IMR-90 (cell line): ENCODE results near the gene CDR2L. TPM values are rescaled to one million over a fixed set of nuclear protein-coding genes. Genes with fewer than 3 reads are reported as not detected.

Source experiments
- ATAC-seq: fragments of 200-7000 bp; cut with Tn5 transposase; 2 replicates; pipeline ENCODE4 v1.9.1; 2020; ENCODE audit warnings: low read depth, mild to moderate bottlenecking, moderate library complexity
- BruUV-seq: library from RNA; stranded (reverse); fragments of 400-500 nt; replicated peaks from 2 replicates; lab custom pipeline; 2021; lab: Mats Ljungman, UMichigan
- CTCF ChIA-PET: fragments of 300-600 bp; formaldehyde crosslinking; extraction: SDS; loops from one replicate; lab custom pipeline; 2021; ENCODE audit warnings: antibody characterized with exemption; lab: Yijun Ruan, JAX
- POLR2A ChIA-PET: fragments of 300-600 bp; sonication (Branson Sonifier 250); formaldehyde crosslinking; loops from one replicate; lab custom pipeline; 2022; ENCODE audit warnings: antibody characterized with exemption; ENCODE audit not compliant: unreplicated experiment; lab: Charles Lee
- DNase-seq: peaks from one replicate; pipeline ENCODE4 v3.0.0; 2013
- H2AFZ ChIP-seq: replicated peaks from 2 replicates; pipeline ENCODE3; 2013; ENCODE audit warnings: low read length, mild to moderate bottlenecking; ENCODE audit not compliant: poor library complexity
- H2AK5ac ChIP-seq: 2 replicates; pipeline ENCODE4 v1.6.1; 2013; ENCODE audit warnings: low read depth, low read length, inconsistent platforms
- H2AK9ac ChIP-seq: replicated peaks from 2 replicates; pipeline ENCODE3; 2013; ENCODE audit warnings: mild to moderate bottlenecking, low read depth, low read length, moderate library complexity; ENCODE audit not compliant: poor library complexity
- H2BK120ac ChIP-seq: 2 replicates; pipeline ENCODE4 v1.6.1; 2013; ENCODE audit warnings: low read depth, low read length, inconsistent platforms
- H2BK15ac ChIP-seq: 3 replicates; pipeline ENCODE4 v1.6.1; 2013; ENCODE audit warnings: low read depth, low read length, inconsistent platforms
- H2BK20ac ChIP-seq: 2 replicates; pipeline ENCODE4 v1.6.1; 2013; ENCODE audit warnings: low read depth, mild to moderate bottlenecking, inconsistent platforms, low read length, moderate library complexity
- H2BK5ac ChIP-seq: 2 replicates; pipeline ENCODE4 v1.6.1; 2013; ENCODE audit warnings: mild to moderate bottlenecking, low read depth, low read length, inconsistent platforms; ENCODE audit not compliant: poor library complexity, severe bottlenecking
- H3K14ac ChIP-seq: replicated peaks from 2 replicates; pipeline ENCODE4 v1.6.1; 2013; ENCODE audit warnings: low read depth, low read length, inconsistent platforms
- H3K18ac ChIP-seq: 2 replicates; pipeline ENCODE4 v1.6.1; 2013; ENCODE audit warnings: low read depth, low read length, control low read depth
- H3K23ac ChIP-seq: 2 replicates; pipeline ENCODE4 v1.6.1; 2013; ENCODE audit warnings: low read depth, low read length, inconsistent platforms
- H3K27ac ChIP-seq: 2 replicates; pipeline ENCODE4 v1.5.1; 2013; ENCODE audit warnings: mild to moderate bottlenecking, control low read depth, low read length; ENCODE audit not compliant: insufficient read depth
- H3K27me3 ChIP-seq: 2 replicates; pipeline ENCODE4 v1.6.1; 2013; ENCODE audit warnings: low read length; ENCODE audit not compliant: control insufficient read depth, insufficient read depth
- H3K36me3 ChIP-seq: 2 replicates; pipeline ENCODE4 v1.6.1; 2013; ENCODE audit warnings: low read length, mixed read lengths; ENCODE audit not compliant: control insufficient read depth, insufficient read depth
- H3K4ac ChIP-seq: 2 replicates; pipeline ENCODE4 v1.6.1; 2013; ENCODE audit warnings: low read depth, low read length, inconsistent platforms
- H3K4me1 ChIP-seq: 2 replicates; pipeline ENCODE4 v1.6.1; 2013; ENCODE audit warnings: low read length, mixed read lengths; ENCODE audit not compliant: control insufficient read depth, insufficient read depth
- H3K4me2 ChIP-seq: 2 replicates; pipeline ENCODE4 v1.6.1; 2013; ENCODE audit warnings: low read depth, mild to moderate bottlenecking, control low read depth, low read length, moderate library complexity
- H3K4me3 ChIP-seq: 2 replicates; pipeline ENCODE4 v1.5.1; 2013; ENCODE audit warnings: low read depth, mild to moderate bottlenecking, control low read depth, low read length, moderate library complexity; ENCODE audit not compliant: insufficient read depth
- H3K56ac ChIP-seq: 2 replicates; pipeline ENCODE4 v1.6.1; 2013; ENCODE audit warnings: low read length, inconsistent platforms; ENCODE audit not compliant: insufficient read depth; ENCODE audit errors: extremely low read depth
- H3K79me1 ChIP-seq, 2 experiments: 2 replicates each; pipeline ENCODE4 v1.6.1; 2013; ENCODE audit warnings: low read length in 2 of 2, inconsistent platforms in 1 of 2, low read depth in 1 of 2
- H3K9ac ChIP-seq: 2 replicates; pipeline ENCODE4 v1.6.1; 2013; ENCODE audit warnings: low read depth, low read length, control low read depth
- H3K9me1 ChIP-seq: 2 replicates; pipeline ENCODE4 v1.6.1; 2013; ENCODE audit warnings: low read length, inconsistent platforms; ENCODE audit not compliant: insufficient read depth
- H3K9me3 ChIP-seq: 2 replicates; pipeline ENCODE4 v1.6.1; 2013; ENCODE audit warnings: low read length; ENCODE audit not compliant: control insufficient read depth, insufficient read depth
- H4K20me1 ChIP-seq: 2 replicates; pipeline ENCODE4 v1.6.1; 2013; ENCODE audit warnings: low read length, inconsistent platforms; ENCODE audit not compliant: insufficient read depth
- H4K5ac ChIP-seq: 2 replicates; pipeline ENCODE4 v1.6.1; 2013; ENCODE audit warnings: mild to moderate bottlenecking, low read depth, low read length, control low read depth
- H4K8ac ChIP-seq, 2 experiments: 2 replicates each; pipeline ENCODE4 v1.6.1; 2013; ENCODE audit warnings: low read depth in 2 of 2, low read length in 2 of 2, control low read depth in 1 of 2, inconsistent platforms in 1 of 2
- H4K91ac ChIP-seq: 2 replicates; pipeline ENCODE4 v1.6.1; 2013; ENCODE audit warnings: low read depth, low read length, inconsistent platforms; ENCODE audit not compliant: insufficient read depth
- BHLHE40 ChIP-seq: fragments of 150-350 bp; IDR thresholded peaks from 2 replicates; pipeline ENCODE4 v1.6.1; 2016; ENCODE audit warnings: mild to moderate bottlenecking, low read depth, low read length
- CEBPB ChIP-seq: IDR thresholded peaks from 2 replicates; pipeline ENCODE4 v1.6.1; 2012; ENCODE audit warnings: low read depth, low read length, improper control_type of control experiment
- CHD1 ChIP-seq: IDR thresholded peaks from 2 replicates; pipeline ENCODE4 v1.6.1; 2012; ENCODE audit warnings: low read depth, low read length, improper control_type of control experiment
- FOS ChIP-seq: fragments of 150-350 bp; IDR thresholded peaks from 2 replicates; pipeline ENCODE4 v1.6.1; 2016; ENCODE audit warnings: low read depth, low read length
- MAFK ChIP-seq: IDR thresholded peaks from 2 replicates; pipeline ENCODE4 v1.6.1; 2012; ENCODE audit warnings: low read depth, low read length, improper control_type of control experiment
- MAZ ChIP-seq: IDR thresholded peaks from 2 replicates; pipeline ENCODE4 v1.6.1; 2012; ENCODE audit warnings: low read depth, mild to moderate bottlenecking, low read length, improper control_type of control experiment, moderate library complexity, borderline replicate concordance
- MXI1 ChIP-seq: IDR thresholded peaks from 2 replicates; pipeline ENCODE4 v1.6.1; 2012; ENCODE audit warnings: low read depth, mild to moderate bottlenecking, low read length, moderate library complexity, borderline replicate concordance
- NFE2L2 ChIP-seq: fragments of 150-350 bp; IDR thresholded peaks from 2 replicates; pipeline ENCODE4 v1.6.1; 2016; ENCODE audit warnings: low read depth, mild to moderate bottlenecking, low read length
- POLR2A ChIP-seq: IDR thresholded peaks from 2 replicates; pipeline ENCODE4 v1.6.1; 2012; ENCODE audit warnings: mild to moderate bottlenecking, low read depth, low read length
- RAD21 ChIP-seq: IDR thresholded peaks from 2 replicates; pipeline ENCODE4 v1.6.1; 2012; ENCODE audit warnings: low read length, improper control_type of control experiment
- RCOR1 ChIP-seq: IDR thresholded peaks from 2 replicates; pipeline ENCODE4 v1.6.1; 2012; ENCODE audit warnings: mild to moderate bottlenecking, low read length, improper control_type of control experiment; ENCODE audit not compliant: insufficient replicate concordance
- RFX5 ChIP-seq: IDR thresholded peaks from 2 replicates; pipeline ENCODE4 v1.8.0; 2012; ENCODE audit warnings: low read depth, mild to moderate bottlenecking, low read length, moderate library complexity
- SMC3 ChIP-seq: fragments of 150-350 bp; IDR thresholded peaks from 2 replicates; pipeline ENCODE4 v1.6.1; 2016; ENCODE audit warnings: low read depth, mild to moderate bottlenecking, antibody characterized with exemption, low read length, moderate library complexity
- USF2 ChIP-seq: fragments of 150-350 bp; IDR thresholded peaks from 2 replicates; pipeline ENCODE4 v1.6.1; 2017; ENCODE audit warnings: mild to moderate bottlenecking, antibody characterized with exemption, low read length, low read depth
- dilution Hi-C: fragments of 300-500 bp; cut with HindIII; formaldehyde crosslinking; loops from one replicate; pipeline ENCODE4 v1.14.3; 2018; ENCODE audit warnings: low sequenced_read_pairs; ENCODE audit not compliant: unreplicated experiment
- in situ Hi-C: fragments of 300-500 bp; cut with MboI; formaldehyde crosslinking; loops from 3 replicates; pipeline ENCODE4 v1.14.3; 2019; ENCODE audit warnings: low sequenced_read_pairs, inconsistent platforms, mixed read lengths
- intact Hi-C: fragments of 100-400 bp; cut with micrococcal nuclease; formaldehyde crosslinking; loops from 2 replicates; pipeline ENCODE4 v1.10.0; 2022
- polyA plus RNA-seq, 3 experiments: library from polyadenylated mRNA; depleted of rRNA; stranded (reverse); fragments of >200 nt; gene quantifications; 2 replicates each; pipeline ENCODE4 v1.2.3, GENCODE V29; 2012; ENCODE audit warnings: low replicate concordance in 1 of 3
- total RNA-seq: library from RNA; depleted of rRNA; stranded (reverse); fragments of >200 nt; gene quantifications from 2 replicates; pipeline ENCODE4 v1.2.3, GENCODE V29; 2012
- TF ChIP-seq, protein P1 (sequence below): fragments of 150-350 bp; IDR thresholded peaks from 2 replicates; pipeline ENCODE4 v1.6.1; 2016; ENCODE audit warnings: low read depth, mild to moderate bottlenecking, low read length, moderate library complexity, borderline replicate concordance
- TF ChIP-seq, protein P2 (sequence below): conservative IDR thresholded peaks from 2 replicates; pipeline ENCODE4 v1.5.1; 2012; ENCODE audit warnings: mild to moderate bottlenecking, low read depth, low read length, improper control_type of control experiment

The CDR2L gene
- total and polyA plus RNA-seq, 2 of the 4 experiments (the other 2 are of a cell fraction) = 5.7 to 18.9 TPM

- H2BK5ac ChIP-seq = no peak overlapping the region
- no peaks in the 10 kb centered on the region for H3K27me3 ChIP-seq
- dilution Hi-C loops (no loop called here), in situ Hi-C loops (loop anchor here (25.0 kb wide), 1 partner anchor 363 kb away; the partner anchor contains the start of gene GRB2), intact Hi-C loops (loop anchor here (5.0 kb wide), 1 partner anchor 87 kb away; no protein-coding TSS in a partner anchor)
- no peak overlapping the region for H3K23ac ChIP-seq
- BruUV-seq = no TSS peak
- H3K27ac ChIP-seq = no peak overlapping the region
- no peak overlapping the region for H4K91ac ChIP-seq
- no peak overlapping the region for H2AFZ ChIP-seq
- H2AK9ac ChIP-seq = no peak overlapping the region
- H2BK15ac ChIP-seq = no peak overlapping the region
- H3K9me3 ChIP-seq = no peaks in the 10 kb centered on the region
- H2BK20ac ChIP-seq = no peak overlapping the region
- CTCF ChIA-PET = no interaction called here
- no peak overlapping the region for H3K4me3 ChIP-seq
- TF ChIP-seq MAFK (no peak), POLR2A (no peak), BHLHE40 (no peak), RCOR1 (no peak), SMC3 (no peak), CHD1 (no peak), MXI1 (no peak), MAZ (no peak), FOS (no peak), NFE2L2 (no peak), RFX5 (no peak), USF2 (no peak), RAD21 (no peak), CEBPB (no peak)
- TF ChIP-seq, protein P1, sequence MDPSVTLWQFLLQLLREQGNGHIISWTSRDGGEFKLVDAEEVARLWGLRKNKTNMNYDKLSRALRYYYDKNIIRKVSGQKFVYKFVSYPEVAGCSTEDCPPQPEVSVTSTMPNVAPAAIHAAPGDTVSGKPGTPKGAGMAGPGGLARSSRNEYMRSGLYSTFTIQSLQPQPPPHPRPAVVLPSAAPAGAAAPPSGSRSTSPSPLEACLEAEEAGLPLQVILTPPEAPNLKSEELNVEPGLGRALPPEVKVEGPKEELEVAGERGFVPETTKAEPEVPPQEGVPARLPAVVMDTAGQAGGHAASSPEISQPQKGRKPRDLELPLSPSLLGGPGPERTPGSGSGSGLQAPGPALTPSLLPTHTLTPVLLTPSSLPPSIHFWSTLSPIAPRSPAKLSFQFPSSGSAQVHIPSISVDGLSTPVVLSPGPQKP = no peak
- TF ChIP-seq, protein P2, sequence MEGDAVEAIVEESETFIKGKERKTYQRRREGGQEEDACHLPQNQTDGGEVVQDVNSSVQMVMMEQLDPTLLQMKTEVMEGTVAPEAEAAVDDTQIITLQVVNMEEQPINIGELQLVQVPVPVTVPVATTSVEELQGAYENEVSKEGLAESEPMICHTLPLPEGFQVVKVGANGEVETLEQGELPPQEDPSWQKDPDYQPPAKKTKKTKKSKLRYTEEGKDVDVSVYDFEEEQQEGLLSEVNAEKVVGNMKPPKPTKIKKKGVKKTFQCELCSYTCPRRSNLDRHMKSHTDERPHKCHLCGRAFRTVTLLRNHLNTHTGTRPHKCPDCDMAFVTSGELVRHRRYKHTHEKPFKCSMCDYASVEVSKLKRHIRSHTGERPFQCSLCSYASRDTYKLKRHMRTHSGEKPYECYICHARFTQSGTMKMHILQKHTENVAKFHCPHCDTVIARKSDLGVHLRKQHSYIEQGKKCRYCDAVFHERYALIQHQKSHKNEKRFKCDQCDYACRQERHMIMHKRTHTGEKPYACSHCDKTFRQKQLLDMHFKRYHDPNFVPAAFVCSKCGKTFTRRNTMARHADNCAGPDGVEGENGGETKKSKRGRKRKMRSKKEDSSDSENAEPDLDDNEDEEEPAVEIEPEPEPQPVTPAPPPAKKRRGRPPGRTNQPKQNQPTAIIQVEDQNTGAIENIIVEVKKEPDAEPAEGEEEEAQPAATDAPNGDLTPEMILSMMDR = no peak
- no peaks in the 10 kb centered on the region for H3K9me1 ChIP-seq
- H3K4me1 ChIP-seq = no peaks in the 10 kb centered on the region; the same call in 1 of the 2 replicates
- H3K9ac ChIP-seq = no peak overlapping the region
- H3K4me2 ChIP-seq = no peak overlapping the region
- H4K20me1 ChIP-seq = 0 out of 2 replicates have a peak, but pooled peaks cover 3% of the 10 kb centered on the region
- POLR2A ChIA-PET = no interaction called here
- no peak overlapping the region for H3K14ac ChIP-seq
- peaks cover 16% of the 10 kb centered on the region for H3K36me3 ChIP-seq
- no peak overlapping the region for H2AK5ac ChIP-seq
- no peak overlapping the region for H2BK120ac ChIP-seq
- no peak overlapping the region for H4K5ac ChIP-seq
- no peak for ATAC-seq
- H4K8ac ChIP-seq = no peak overlapping the region
- no peak for DNase-seq
- no peak overlapping the region for H3K56ac ChIP-seq
- H3K18ac ChIP-seq = no peak overlapping the region
- H3K79me1 ChIP-seq = peaks cover 19 to 44% of the 10 kb centered on the region in 2 experiments
- no peak overlapping the region for H3K4ac ChIP-seq
These were observed 62.3 kb downstream of the CDR2L start for GRCh38 chr17:75049706-75050105.
